Hematopoietic multipotent progenitor cell treated with erythropoietin and hydrocortisone succinate and interleukin-3 and kit ligand, for 4 days (in vitro differentiated cells): ENCODE results near the gene TMPRSS11E.
"Not testable (repeated sequence)": the region's sequence is repeated elsewhere in the genome, so short reads cannot be mapped to it uniquely, and the experiment has no call there.

Experiments used
- DNase-seq: peaks from one replicate; pipeline ENCODE4 v3.0.0-alpha.2; 2015

TMPRSS11E gene, protein sequence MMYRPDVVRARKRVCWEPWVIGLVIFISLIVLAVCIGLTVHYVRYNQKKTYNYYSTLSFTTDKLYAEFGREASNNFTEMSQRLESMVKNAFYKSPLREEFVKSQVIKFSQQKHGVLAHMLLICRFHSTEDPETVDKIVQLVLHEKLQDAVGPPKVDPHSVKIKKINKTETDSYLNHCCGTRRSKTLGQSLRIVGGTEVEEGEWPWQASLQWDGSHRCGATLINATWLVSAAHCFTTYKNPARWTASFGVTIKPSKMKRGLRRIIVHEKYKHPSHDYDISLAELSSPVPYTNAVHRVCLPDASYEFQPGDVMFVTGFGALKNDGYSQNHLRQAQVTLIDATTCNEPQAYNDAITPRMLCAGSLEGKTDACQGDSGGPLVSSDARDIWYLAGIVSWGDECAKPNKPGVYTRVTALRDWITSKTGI

DNA sequence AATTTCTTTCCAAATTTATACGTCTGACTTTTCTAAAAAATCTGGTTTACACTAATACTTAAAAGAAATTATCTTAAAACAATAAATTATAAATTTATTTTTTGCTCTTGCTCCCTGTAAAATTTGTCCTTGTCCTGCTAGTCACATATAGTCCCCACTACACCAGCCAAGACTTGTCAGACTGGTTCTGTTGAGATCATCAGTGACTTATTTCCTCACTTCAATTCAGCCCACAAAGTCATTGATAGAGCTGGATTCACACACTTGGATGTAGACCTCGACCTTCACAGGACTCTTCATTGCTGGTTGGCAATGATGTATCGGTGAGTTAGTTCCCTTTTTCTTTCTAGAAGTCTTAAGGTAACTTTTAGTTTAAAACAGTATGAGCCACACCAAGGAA lies at the start of gene TMPRSS11E:
TSS of gene TMPRSS11E (plus strand) at position 263 of the 400 bp plus-strand sequence. CDS start at position 313, 50 bp downstream.
- DNase-seq: no peak

DNA sequence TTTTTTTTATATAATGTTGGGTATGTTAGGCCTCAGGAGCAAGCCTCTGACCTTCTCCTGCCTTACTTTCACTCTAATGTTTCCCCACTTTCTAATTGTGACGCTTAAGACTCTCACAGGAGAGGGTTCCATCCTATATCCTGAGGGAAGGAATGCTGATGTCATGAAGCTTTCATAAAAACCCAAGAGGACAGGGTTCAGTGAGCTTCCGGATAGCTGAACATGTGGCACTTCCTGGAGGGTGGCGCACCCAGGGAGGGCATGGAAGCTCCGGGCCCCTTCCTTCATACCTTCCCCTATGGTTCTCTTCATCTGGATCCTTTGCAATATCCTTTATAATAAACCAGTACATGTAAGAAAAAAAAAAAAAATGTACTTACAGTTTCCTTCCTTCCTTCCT lies 48.0 kb upstream of the TMPRSS11E start:
- DNase-seq: no peak

DNA sequence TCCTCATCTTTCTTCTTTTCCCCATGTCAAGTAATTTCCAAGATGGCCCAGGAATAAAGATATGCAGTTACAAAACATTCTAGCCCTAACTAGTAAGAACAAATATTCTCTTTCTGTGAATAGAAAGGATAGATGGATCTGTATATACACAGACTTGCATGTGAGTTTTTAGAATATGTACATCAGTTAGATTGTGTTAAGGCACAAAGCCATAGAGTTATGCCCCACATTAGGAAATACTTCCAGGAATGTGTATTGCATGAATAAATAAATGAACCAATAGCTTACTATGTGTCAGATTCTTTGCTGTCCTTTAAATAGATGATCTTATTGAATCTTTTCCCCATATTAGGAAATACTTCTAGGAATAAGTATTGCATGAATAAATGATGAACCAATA lies 46.0 kb upstream of the TMPRSS11E start:
- DNase-seq: no peak

DNA sequence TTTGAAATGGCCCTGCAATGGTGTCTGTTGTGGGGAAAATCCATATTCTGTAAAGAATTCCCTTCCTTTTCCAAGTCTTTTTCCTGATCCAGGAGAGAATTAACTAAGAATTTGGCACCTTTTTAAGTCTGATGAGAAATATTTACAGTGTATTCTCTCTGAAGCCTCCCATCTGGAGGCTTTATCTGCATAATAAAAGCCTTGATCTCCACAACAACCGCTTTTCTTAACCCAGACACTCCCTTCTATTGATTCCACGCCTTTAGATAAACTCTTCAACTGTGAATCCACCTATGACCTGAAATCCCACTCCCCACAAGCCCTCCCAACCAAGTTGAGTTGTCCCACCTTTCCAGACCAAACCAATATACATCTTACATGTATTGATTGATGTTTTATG lies 43.1 kb upstream of the TMPRSS11E start:
- no peak for DNase-seq

DNA sequence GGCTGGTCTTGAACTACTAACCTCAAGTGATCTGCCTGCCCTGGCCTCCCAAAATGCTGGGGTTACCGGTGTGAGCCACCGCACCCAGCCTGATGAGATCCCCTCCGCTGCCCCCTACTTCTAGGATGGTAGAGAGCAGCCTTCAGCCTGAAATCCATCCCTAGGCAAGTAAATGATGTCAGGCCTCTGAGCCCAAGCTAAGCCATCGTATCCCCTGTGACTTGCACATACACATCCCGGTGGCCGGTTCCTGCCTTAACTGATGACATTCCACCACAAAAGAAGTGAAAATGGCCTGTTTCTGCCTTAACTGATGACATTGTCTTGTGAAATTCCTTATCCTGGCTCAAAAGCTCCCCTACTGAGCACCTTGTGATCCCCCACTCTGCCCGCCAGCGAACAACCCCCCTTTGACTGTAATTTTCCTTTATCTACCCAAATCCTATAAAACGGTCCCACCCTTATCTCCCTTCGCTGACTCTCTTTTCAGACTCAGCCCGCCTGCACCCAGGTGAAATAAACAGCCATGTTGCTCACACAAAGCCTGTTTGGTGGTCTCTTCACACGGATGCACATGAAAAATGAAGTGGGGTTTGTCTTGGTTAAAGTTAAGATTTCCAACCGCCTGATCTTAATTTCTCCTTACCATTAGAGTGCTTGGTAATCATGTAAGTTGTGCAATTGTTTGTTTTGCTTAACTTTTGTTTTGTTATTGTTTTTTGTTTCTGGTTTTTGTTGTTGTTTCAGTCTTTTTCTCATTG lies 41.4 kb upstream of the TMPRSS11E start:
- not testable (repeated sequence) for DNase-seq

DNA sequence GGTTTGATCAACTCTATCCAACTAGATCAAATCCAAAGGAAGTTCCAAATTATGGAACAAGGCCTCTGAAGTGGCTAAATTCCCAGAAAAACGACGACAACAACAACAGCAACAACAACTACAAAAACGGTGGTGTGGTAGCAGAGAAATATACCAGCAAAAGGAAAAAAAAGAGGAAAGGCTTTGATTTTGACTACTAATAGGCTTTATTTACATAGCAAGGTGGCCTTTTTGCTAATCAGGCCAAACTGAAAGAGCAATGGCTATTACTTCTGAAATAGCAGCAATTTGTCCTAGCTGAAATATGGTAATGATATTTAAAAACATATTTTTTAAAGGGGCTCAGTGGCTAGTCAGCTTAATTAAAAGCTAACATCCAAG lies 40.8 kb upstream of the TMPRSS11E start:
- DNase-seq: no peak

DNA sequence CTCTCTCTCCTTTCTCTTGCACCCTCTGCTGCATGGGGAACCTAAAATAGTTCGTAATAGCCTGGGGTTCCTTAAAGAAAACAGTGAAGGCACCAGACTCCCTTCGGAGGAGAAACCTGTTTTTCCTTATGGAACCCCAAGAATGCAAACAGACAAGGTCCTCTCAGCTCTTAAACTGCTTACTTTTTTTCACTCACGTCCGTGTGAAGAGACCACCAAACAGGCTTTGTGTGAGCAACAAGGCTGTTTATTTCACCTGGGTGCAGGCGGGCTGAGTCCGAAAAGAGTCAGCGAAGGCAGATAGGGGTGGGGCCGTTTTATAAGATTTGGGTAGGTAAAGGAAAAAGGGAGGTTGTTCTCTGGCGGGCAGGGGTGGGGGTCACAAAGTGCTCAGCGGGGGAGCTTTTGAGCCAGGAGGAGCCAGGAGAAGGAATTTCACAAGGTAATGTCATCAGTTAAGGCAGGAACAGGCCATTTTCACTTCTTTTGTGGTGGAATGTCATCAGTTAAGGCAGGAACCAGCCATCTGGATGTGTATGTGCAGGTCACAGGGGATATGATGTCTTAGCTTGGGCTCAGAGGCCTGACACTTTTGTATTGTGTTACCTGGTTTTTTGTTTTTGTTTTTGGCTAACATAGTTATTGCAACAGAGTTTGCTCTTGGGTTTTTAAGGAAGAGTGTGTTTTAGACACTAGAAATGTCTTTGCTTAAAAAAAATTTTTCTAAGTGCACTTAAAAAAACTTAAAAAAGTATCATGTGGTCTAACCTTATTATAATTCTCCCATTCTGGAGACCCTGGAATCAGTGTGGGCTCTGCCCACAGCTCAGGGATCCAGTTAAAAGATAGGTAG lies 40.0 kb upstream of the TMPRSS11E start:
- DNase-seq: not testable (repeated sequence)

DNA sequence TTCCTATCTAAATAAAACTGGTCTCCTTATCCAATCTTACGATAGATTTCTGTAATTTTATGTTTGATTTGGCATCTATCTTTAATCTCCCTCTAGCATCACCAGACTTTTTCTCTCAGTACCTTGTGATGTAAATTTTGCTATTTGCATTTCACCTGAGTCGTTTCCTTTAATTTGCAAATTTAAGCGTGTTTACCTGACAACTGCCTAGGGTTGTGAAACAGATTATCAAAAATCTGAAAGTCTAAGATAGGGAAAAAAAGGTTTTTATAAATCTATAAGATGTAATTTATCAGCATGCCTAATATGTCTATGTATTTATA lies 39.4 kb upstream of the TMPRSS11E start:
- DNase-seq: no peak

DNA sequence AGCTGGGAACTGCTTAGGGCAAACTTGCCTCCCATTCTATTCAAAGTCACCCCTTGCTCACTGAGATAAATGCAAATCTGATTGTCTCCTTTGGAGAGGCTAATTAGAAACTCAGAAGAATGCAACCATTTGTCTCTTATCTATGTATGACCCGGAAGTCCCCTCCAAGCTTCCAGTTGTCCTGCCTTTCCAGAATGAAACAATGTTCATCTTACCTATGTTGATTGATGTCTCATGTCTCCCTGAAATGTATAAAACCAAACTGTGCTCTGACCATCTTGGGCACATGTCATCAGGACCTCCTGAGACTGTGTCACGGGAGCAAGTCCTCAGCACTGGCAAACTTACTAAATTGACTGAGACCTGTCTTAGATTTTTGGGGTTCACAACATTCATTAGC lies 37.1 kb upstream of the TMPRSS11E start:
- no peak for DNase-seq

DNA sequence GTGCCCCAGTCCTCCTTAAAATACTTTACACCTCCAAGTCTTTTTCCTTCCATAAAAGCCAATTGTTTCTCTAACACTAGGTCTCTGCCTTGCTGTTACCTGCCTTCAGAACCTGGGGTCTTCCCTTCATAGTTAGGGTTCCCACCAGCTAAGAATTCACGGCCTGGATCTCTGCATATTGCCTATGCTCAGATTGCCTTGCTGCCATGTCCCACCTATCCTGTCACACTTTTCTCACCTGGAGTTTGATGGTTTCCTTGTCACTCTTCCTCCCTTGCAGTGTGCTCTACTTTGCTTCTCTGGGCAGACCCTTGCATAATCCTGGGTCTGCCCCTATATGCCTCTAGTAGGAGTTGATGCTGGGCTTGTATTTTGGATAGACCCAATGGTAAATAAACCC lies 36.6 kb upstream of the TMPRSS11E start:
- DNase-seq: no peak

DNA sequence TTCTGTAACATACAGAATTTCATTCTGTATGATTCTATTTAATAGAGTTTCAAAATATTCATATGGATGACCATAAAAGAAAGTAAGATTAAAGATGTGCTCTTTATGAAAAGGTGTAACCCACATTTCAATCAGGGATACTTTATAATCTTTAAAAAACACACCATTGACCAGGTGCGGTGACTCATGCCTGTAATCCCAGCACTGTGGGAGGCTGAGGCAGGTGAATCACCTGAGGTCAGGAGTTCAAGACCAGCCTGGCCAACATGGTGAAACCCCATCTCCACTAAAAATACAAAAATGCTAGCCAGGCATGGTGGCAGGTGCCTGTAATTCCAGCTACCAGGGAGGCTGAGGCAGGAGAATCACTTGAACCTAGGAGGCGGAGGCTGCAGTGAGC lies 35.2 kb upstream of the TMPRSS11E start:
- DNase-seq: not testable (repeated sequence)

DNA sequence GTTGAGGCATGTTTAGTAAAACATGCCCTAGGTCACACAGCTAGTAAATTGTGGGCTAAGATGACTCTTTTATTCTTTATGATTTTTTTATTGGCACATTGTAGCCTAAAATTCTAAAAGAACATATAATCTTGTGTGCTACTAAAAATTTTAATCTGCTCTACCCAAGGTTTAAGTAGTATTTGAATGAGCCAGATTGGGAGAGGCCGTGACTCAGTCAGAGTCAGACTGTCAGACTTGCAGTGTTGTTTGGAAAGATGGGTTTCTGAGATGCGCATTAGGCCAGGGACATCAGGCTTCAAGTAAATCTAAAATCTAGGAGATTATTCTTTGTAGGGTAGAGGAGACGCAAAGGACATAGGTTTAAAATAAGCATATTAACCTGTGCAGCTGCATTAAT lies 30.7 kb upstream of the TMPRSS11E start:
- DNase-seq: no peak

DNA sequence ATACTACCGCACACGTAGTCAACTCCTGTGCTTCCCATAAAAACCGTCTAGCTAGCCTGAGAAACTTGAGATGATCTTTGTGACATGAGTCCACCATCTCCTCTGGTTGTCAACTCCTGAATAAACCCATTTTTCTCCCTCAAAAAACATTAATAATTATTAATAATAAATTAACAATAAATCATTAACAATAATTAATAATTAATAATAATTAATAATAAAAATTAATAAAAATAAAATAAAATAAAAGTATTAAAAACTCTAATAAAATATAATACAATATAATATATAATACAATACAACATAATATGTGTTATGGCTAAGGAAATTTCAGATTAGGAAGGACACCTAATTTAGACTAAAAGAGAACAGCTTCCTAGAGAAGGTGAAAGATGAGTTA lies 20.7 kb upstream of the TMPRSS11E start:
- no peak for DNase-seq

DNA sequence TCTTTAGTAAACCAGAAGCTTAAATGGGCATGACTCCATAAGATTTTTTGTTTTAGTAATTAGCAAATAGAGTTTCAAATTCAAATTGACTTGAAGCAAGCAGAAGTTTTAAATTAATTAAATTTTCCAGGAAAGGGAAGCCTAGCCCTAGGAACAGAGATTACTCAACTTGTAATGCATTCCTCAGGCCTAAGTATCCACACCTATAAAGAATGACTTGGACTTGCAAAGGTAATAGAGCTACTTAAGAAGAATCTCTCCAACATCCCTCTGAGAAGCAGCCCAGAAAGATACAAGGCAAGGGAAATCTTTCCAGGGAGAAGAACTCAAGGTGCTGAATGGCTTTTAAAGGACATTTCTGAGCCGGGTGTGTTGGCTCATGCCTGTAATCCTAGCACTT lies 16.9 kb upstream of the TMPRSS11E start:
- no peak for DNase-seq

DNA sequence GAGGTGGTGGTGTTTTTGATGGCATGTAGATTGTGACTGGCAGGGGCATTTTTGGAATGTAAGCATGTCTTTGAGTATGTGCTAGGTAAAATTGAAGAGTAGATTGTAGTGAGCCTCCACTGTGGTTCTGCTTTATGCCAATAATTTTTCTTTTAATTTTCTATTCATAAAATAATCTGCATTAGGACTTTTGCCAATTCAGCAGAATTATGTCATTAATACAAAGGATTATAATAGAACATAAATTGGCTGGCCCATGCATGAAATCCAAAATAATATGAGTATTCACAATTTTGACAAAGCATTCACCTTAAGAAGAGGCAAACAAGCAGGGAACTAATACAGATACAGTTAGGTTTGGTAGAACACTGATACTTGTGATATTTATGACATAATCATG lies 14.9 kb upstream of the TMPRSS11E start:
- DNase-seq: no peak

DNA sequence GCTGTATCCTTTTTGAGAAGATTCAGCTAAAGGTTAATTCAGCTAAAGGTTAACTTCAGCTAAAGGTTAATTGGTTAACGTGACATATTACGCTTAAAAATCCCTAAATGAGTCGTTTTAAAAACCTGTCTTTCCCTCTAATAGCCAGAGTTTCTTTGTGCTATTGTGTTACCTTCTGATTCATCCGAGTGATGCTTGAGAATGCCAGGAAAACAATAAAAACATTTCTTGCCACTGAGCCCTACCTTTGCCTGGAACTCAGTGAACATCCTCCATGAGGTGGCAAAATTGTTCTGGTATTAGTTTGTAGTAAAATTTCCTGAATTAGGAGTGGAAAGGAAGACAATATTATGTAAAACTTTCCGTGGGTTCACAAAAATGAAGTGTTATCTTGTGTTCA lies 13.7 kb upstream of the TMPRSS11E start:
- DNase-seq: no peak

DNA sequence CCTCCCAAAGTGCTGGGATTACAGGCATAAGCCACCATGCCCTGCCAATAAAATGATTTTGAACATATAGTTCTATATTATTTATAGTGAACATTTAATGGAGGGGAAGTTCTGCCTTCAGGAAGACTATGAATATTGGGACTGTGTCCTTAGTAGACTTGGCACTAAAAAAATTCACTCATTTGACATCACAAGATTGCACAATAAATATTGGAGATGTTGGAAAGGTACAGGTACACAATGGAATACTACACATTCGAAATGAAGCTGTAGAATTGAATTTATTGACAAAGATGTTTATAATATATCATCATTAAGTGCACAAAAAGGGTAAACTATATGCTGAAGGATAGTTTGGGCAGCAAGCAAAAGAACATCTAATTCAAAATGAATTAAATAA lies 13.0 kb upstream of the TMPRSS11E start:
- DNase-seq: no peak

DNA sequence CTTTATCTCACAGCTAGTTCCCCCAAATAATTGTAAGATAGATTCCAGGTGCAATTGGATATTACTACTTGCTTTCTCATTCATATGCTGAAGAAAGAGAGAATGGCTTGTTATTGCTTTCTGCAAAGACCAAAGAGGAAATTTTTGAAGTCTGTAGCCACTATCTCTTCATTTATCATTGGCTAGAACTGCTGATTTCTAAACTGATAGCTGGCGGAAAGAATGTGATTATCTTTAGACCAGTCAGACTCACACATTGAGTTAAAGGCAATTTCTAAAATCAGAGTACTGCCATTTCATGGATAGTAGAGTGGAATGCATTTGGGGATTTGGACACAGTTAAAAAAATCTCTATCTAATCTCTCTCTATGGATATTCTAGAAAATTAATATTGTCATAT lies 12.4 kb upstream of the TMPRSS11E start:
- DNase-seq: no peak

DNA sequence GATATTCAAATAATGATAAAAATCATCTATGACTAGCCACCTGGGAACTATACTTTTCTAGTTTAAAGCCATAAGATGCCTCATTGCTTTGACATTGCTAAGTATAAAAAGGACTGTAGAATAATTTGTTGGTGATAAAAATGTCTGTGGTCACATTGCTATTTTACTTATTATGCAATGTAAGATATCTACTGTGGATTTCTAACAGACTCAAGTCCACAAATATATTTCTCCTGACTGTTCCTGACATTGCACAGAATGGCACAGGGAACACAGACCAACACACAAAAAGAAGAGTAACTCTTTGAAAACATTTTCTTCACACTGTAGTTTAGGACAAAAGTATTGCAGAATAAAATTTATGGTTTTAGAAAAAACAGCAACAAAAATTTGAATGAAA lies 2.2 kb upstream of the TMPRSS11E start:
- DNase-seq: no peak

DNA sequence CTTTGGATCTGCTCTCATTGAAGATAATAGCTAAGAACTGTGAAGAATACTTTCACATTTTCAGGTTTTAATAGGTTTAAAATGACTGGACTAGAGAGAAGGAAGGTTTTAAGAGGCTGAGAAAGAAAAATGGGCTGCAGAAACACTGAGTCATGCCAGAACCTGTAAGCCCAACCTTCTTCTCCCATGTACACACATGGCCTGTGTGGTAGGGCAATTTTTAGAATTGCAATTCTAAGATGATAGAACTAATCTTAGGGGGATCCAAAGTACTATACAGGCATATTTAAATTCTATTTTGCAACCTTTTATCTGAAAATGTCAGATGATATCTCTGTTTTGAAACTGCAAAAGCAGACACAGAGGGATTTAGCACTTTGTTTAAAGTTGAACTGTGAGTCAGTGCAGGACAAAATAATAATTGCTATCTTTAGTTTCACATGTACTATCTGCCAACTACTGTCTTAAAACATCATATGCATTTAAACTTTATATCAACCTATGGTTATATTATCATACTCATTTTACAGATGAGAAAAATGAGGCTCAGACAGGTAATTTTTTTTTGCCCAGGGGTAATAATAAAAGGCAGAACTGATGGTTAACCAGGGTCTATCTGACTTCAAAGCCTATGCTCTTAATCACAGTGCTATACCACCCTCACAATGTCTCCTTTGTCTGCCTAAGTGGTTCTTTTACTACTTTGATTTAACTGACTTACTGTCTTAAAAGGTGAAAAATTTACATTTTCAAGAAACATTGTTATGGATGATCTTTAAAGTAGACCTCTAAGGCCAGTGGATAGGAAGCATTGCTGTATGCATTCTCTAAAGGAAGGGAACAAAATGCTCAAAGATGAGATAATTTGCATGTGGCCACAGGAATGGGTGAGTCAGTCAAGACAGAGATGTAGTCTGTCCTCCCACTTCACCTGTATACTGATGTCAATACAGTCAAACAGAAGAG lies 4.3 kb downstream of the TMPRSS11E start:
- DNase-seq: no peak

DNA sequence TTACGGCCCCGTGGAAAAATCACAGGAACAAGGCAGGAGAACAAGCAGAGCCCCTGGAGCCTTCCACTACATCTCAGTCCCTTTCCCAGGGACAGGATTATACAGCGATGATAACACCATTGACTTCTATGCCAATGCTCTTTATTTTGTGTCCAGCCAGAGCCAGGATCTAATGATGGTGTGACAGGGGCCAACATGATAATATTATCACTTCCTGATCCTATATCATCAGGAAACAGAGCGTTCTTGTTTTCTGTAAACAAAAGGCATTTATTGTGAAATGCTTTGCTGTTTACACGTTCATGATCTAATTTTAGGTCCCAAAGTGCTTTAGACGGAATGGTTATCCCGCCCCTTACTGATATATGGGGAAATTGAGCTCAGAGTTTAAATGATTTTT lies 12.8 kb downstream of the TMPRSS11E start:
- DNase-seq: no peak

DNA sequence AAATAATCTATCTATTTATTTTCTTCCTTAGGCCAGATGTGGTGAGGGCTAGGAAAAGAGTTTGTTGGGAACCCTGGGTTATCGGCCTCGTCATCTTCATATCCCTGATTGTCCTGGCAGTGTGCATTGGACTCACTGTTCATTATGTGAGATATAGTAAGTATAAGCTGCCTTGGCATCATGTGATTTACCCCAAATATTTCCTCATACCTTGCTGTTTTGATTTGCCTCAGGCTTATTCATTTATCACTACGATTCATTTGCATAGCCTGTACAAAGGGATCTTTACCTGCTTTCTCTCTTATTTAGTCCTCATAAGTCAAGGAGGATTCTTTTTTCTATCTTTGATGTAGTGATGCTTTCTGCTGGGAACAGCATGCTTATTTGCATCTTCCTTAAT lies 14.5 kb downstream of the TMPRSS11E start:
- DNase-seq: no peak
